NCI-H1436 (cell line): ENCODE data around the gene HMCN2.

Source experiments
- DNase-seq: peaks from one replicate; lab custom pipeline; 2025; lab: John Stamatoyannopoulos, UW

HMCN2 gene

GRCh38 chr9:130366072-130366471, 100.5 kb downstream of the HMCN2 start:
- DNase-seq, result no peak

GRCh38 chr9:130366888-130367550, 101.5 kb downstream of the HMCN2 start:
- DNase-seq, result no peak

- DNase-seq, result no peak
These were observed 103.1 kb downstream of the HMCN2 start for GRCh38 chr9:130368631-130369103.

GRCh38 chr9:130370226-130370625, 104.7 kb downstream of the HMCN2 start:
- DNase-seq, result no peak

- no peak for DNase-seq
These were observed 105.8 kb downstream of the HMCN2 start for GRCh38 chr9:130371196-130371966.

- DNase-seq, result no peak
These were observed 106.5 kb downstream of the HMCN2 start for GRCh38 chr9:130372057-130372456.

GRCh38 chr9:130373679-130374325, 108.2 kb downstream of the HMCN2 start:
- DNase-seq, result no peak

- no peak for DNase-seq
These were observed 112.1 kb downstream of the HMCN2 start for GRCh38 chr9:130377612-130378011.

GRCh38 chr9:130378875-130379648, 113.5 kb downstream of the HMCN2 start:
- no peak for DNase-seq

- DNase-seq, result no peak
These were observed 114.0 kb downstream of the HMCN2 start for GRCh38 chr9:130379649-130379970.

- DNase-seq, result no peak
These were observed 115.4 kb downstream of the HMCN2 start for GRCh38 chr9:130380920-130381469.

GRCh38 chr9:130381660-130382059, 116.1 kb downstream of the HMCN2 start:
- no peak for DNase-seq

GRCh38 chr9:130382096-130382495, 116.5 kb downstream of the HMCN2 start:
- DNase-seq, result no peak

- DNase-seq, result no peak
These were observed 117.2 kb downstream of the HMCN2 start for GRCh38 chr9:130382636-130383349.

- DNase-seq, result no peak
These were observed 117.8 kb downstream of the HMCN2 start for GRCh38 chr9:130383350-130383715.

GRCh38 chr9:130383979-130384676, 118.6 kb downstream of the HMCN2 start:
- DNase-seq, result no peak

- no peak for DNase-seq
These were observed 119.7 kb downstream of the HMCN2 start for GRCh38 chr9:130385257-130385656.

- DNase-seq, result no peak
These were observed 121.8 kb downstream of the HMCN2 start for GRCh38 chr9:130387398-130387797.

GRCh38 chr9:130387905-130388304, 122.3 kb downstream of the HMCN2 start:
- no peak for DNase-seq

- DNase-seq, result no peak
These were observed 124.8 kb downstream of the HMCN2 start for GRCh38 chr9:130390390-130390789.

- DNase-seq, result no peak
These were observed 125.4 kb downstream of the HMCN2 start for GRCh38 chr9:130390986-130391385.
